SK-N-MC (cell line): ENCODE results near the gene TLR10.

Experiments
- EZH2 ChIP-seq: fragments of 200-600 bp; sonication (generic); IDR thresholded peaks from one replicate; pipeline ENCODE4 v1.6.1; 2017; ENCODE audit warnings: antibody characterized with exemption
- FOXP2 ChIP-seq: optimal IDR thresholded peaks from 2 replicates; pipeline ENCODE3; 2011; ENCODE audit warnings: mild to moderate bottlenecking, moderate library complexity; ENCODE audit not compliant: insufficient read depth; ENCODE audit errors: extremely low read length, control extremely low read depth
- POLR2AphosphoS5 ChIP-seq: IDR thresholded peaks from 2 replicates; pipeline ENCODE4 v1.6.1; 2012; ENCODE audit warnings: mild to moderate bottlenecking, low read depth, low read length, borderline replicate concordance

GRCh38 chr4:38759790-38760122 is 23.0 kb downstream of the TLR10 start:
- TF ChIP-seq EZH2 (no peak), POLR2AphosphoS5 (no peak), FOXP2 (no peak)
